GM21526 (cell line): ENCODE results near the gene EDEM2.
"Not testable (repeated sequence)": the region's sequence is repeated elsewhere in the genome, so short reads cannot be mapped to it uniquely, and the experiment has no call there.

Source experiments
- ATAC-seq: cut with Tn5 transposase; IDR thresholded peaks from one replicate; pipeline ENCODE4 v1.9.1; 2021; ENCODE audit warnings: moderate library complexity; ENCODE audit not compliant: unreplicated experiment, low FRiP score

Gene EDEM2

DNA sequence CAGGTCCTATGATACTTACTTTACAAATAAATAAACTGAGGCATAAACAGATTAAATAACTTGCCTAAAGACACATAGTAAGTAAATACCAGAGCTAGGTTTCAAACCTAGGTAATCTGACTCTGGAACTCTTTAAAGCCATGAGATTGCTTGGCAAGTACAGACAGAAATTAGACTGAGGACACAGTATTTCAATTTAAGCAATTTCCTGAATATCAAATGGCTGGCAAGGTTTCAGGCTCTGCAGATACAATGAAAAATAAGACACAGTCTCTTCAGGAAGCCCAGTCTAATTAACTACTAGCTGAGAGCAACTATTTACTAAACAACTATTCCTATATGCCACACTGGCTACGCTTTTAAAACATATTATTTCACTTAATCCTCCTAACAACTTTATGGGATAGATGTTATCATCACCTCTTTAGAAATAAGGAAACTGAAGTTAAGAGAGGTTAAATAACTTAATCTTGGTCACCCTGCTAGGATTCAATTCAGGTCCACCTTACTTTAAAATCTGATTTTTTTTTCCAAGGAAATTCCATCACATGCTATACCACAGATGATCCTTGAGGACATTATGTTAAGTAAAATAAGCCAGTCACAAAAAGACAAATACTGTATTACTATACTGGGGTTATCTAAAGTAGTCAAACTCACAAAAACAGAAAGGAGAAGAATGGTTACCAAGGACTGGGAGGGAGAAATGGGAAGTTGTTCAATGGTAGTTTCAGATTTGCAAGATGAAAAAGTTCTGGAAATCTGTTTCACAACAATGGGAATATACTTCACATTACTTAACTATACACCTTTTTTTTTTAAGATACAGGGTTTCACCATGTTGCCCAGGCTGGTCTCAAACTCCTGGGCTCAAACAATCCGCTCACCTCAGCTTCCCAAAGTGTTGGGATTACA, 58.6 kb downstream of the EDEM2 start:
- ATAC-seq, result no peak

DNA sequence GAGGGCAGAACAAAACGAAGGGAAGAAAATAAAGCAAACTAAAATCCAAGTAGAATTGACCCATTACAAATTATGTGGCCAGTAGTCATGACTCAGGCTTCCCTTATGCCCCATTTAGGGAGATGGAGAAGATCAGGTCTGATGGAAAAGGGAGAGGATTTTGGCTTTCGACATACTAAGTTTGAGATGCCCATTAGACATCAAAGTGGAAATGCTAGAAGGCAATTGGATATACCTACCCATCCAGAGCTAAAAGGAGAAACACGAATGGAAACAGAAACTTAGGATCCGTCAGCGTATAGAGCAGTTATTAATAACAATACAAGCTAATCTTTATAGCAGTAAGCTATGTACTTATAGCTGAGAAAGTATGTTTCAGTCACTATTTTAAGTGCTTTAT, 59.3 kb downstream of the EDEM2 start:
- ATAC-seq, result no peak

DNA sequence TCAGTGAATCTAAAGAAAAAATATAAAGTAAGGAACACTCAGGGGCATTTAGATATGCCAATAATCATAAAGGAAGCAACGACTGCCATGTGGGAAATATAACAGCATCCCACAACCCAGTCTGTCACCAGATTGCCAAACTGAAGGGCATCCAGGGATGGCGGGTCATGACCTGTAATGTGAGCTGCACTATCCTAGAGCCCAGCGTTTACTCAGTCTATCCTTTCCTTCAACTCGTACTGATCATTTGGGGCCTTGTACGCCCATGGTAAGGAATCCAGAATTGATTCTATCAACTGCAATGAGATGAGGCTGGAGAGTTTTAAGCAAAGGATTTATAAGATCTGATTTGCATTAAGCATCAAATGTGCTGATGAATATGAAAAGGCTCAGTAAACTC, 59.8 kb downstream of the EDEM2 start:
- no peak for ATAC-seq

DNA sequence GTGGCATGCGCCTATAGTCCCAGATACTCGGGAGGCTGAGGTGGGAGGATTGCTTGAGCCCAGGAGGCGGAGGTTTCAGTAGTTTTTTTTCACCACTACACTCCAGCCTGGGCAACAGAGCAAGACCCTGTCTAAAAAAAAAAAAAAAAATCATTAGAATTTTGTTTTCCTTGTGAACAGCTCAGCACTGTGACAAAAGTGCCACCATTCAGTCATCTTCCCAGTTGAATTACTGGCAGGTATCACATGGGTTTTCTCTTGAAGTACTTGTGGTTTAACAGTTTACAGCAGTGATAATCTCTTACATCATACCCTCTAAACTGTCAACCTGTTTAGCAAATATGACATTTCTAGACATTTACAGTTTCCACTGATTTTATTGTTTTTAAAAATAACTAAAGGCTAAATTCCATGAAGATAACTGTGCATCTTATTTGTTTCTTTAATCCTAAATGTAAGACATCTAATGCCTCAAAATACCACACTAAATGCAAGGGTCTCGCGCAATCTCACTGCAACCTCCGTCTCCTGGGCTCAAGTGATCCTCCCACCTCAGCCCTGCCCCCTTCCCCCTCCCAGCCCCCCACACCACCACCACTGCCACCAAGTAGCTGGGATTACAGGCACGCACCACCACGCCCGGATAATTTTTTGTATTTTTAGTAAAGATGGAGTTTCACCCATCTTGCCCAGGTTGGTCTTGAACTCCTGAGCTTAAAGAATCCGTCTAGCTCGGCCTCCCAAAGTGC, 61.5 kb downstream of the EDEM2 start:
- ATAC-seq, result no peak

DNA sequence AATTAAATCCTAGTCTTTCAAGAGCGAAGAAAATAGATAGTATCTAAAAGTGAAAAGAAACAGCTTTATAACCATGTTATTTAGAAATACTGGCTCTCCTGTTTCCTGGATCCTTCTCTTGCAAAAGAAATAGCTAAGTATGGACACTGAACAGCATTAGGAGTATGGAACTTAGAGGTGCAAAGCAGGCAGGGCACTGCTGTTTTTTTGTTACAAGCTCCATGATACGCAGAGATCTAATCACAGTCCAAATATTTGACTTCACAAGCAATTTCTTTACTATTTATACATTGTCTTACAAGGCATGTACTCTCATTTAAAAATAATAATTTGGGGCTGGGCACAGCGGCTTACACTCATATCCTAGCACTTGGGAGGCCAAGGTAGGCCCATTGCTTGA, 62.1 kb downstream of the EDEM2 start:
- ATAC-seq, result no peak

DNA sequence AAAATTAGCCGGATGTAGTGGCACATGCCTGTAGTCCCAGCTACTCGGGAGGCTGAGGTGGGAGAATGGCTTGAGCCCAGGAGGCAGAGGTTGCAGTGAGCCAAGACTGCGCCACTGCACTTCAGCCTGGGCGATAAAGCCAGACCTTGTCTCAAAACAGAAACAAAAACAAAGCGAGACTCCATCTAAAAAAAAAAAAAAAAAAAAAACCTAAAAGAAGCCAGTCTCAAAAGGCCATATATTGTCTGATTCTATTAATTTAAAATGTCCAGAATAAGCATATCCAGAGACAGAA, 66.8 kb downstream of the EDEM2 start:
- not testable (repeated sequence) for ATAC-seq

DNA sequence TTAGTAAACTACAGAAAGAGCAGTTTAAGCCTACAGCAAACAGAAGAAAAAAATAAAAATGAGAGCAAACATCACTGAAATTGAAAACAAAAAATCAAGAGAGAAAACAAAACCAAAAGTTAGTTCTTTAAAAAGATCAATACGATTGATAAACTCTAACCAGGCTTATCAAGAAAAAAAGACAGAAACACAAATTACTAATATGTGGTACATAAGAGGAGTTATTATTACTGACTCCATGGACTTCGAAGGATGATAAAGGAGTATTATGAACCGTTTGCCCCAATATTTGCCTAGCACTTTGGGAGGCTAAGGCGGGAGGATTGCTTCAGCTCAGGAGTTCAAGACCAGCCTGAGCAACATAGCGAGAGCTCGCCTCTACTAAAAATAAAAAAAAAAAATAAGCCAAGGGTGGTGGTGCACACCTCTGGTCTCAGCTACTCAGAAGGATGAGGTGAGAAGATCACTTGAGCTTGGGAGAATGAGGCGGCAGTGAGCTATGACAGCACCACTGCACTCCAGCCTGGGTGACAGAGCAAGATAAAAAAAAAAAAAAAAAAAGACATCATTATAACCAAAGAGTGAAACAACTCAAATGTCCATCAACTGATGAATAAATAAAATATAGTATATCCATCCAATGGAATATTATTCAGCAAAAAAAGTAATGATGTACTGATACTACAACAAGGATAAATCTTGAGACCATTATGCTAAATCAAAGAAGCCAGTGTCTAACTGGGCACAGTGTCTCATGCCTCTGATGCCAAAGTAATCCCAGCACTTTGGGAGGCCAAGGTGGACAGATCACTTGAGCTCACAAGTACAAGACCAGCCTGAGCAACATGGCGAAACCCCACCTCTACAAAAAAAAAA, 67.4 kb downstream of the EDEM2 start:
- ATAC-seq, result no peak

DNA sequence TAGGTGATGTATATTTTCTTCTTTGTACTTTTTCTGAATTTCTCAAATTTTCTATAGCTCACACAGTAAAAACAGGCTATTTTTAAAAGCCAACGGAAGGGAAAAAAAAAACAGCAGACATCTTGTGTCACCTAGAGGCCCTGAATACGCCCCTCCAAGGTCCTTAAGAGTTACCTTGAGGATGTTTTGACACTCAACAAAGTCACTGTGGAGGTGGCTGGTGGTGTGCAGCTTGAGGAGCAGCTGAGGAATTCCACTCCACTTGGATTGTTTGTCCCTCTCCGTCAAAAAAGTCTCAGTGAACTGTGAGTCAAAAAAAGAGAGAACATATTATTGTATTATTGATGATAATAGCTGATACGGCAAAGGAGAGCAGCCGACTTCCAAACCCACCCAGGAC, 69.3 kb downstream of the EDEM2 start:
- no peak for ATAC-seq

DNA sequence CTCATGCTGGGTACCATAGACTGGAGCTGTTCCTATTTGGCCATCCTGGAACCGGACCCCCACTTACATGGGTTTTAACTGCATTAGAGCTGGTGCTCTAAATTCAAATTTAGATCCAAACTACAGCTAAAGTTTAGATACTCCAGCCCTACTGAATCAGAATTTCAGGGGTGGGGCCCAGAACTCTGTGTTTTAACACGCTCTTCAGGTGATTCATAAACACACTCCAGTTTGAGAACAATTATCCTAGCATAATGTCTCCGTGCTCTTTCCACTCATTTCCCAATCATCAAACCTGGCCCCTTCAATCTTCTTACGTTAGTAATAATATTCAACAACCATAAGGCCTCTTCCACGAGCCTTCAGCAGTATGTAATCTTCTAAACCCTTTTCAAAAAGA, 69.8 kb downstream of the EDEM2 start:
- no peak for ATAC-seq

DNA sequence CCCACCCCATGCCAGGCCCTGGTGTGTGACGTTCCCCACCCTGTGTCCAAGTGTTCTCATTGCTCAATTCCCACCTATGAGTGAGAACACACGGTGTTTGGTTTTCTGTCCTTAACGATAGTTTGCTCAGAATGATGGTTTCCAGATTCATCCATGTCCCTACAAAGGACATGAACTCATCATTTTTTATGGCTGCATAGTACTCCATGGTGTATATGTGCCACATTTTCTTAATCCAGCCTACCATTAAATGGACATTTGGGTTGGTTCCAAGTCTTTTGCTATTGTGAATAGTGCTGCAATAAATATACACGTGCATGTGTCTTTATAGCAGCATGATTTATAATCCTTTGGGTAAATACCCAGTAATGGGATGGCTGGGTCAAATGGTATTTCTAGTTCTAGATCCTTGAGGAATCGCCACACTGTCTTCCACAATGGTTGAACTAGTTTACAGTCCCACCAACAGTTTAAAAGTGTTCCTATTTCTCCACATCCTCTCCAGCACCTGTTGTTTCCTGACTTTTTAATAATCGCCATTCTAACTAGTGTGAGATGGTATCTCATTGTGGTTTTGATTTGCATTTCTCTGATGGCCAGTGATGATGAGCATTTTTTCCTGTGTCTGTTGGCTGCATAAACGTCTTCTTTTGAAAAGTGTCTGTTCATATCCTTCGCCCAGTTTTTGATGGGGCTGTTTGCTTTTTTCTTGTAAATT, 75.5 kb downstream of the EDEM2 start:
- ATAC-seq, result not testable (repeated sequence)

DNA sequence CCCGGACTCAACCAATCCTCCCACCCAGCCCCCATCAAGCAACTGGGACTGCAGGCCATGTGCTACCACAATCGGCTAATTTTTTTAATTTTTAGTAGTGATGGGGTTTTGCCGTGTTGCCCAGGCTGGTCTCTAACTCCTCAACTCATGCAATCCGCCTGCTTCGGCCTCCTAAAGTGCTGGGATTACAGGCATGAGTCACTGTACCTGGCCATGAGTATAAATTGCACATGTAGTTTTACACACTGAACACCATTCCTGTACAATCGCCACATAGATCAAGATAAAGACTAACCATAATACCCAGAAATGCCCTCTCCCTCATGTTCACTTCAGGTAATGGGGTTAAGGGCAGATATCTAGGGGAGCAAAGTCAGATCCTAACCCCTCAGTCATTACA, 80.9 kb downstream of the EDEM2 start:
- no peak for ATAC-seq
